Measurements from ENCODE around the gene BAK1. TPM values are rescaled to one million over a fixed set of nuclear protein-coding genes. Genes with fewer than 3 reads are reported as not detected.
"Not testable (repeated sequence)": the region's sequence is repeated elsewhere in the genome, so short reads cannot be mapped to it uniquely, and the experiment has no call there.

BAK1 gene
- total RNA-seq, 1 donor from 2014 or later = 23.1 TPM

- intact Hi-C loops (cut with micrococcal nuclease) = no loop called here
- DNase-seq (no peak), ATAC-seq (peak; percentile 64)
Measured at GRCh38 chr6:33610067-33610466, 30.0 kb upstream of the BAK1 start.

- ATAC-seq = peak; percentile 78
- peak; percentile 69 for DNase-seq
- intact Hi-C loops (cut with micrococcal nuclease) = no loop called here
Measured at GRCh38 chr6:33609528-33609927, 29.5 kb upstream of the BAK1 start.

GRCh38 chr6:33609019-33609418, 28.9 kb upstream of the BAK1 start:
- DNase-seq (no peak), ATAC-seq (no peak)
- intact Hi-C loops (cut with micrococcal nuclease) = no loop called here

DNA sequence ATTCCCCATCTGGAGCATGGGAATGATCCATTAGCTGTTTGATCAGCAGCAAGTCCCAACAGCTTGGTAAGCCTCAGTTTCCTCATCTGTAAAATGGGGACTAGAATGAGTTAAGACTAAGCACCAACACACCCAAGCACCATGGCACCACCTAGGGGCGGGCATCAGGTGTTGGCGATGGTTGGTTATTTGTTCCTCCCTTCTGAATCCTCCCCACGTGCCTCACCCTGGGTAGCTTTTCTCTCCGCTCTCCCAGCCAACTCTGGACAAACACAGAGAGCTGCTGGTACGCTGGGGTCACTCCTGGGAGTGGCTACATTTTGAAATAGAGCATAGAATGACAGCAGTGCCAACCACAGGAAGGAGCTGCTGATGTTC, 27.7 kb upstream of the BAK1 start:
- intact Hi-C loops (cut with micrococcal nuclease) = no loop called here
- no peak for ATAC-seq
- DNase-seq = no peak

DNA sequence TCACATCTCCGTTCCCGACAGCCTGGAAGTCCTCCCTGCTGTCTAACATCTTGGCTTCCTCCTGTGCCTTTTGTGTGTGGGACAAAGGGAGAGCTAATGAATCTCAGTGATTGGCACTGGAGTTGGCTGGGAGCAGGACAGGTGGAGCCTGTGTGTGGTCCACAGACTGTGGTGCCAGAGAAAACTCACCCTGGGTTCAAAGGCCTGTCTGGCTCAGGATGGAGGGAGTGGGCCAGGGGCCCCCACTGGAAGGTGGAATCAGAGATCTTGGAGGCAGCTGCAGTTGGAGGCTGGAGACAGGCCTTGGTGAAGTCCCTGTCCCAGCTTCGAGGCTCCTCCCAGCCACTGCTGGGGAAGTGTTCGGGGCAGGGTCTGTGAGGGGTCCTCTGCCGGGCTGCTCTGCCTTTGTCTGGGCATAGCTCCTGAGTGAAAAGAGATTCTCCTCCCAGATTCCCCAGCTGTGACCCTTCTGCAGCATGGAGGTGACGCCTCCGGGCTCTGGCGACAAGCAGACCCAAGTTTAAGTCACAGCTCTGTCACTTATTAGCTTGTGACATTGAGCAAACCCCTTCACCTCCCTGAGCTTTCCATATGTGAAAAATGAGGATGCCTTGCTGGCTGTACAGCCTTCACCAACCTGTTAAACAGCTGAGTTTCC, 27.2 kb upstream of the BAK1 start:
- intact Hi-C loops (cut with micrococcal nuclease) = no loop called here
- ATAC-seq (no peak), DNase-seq (no peak)

DNA sequence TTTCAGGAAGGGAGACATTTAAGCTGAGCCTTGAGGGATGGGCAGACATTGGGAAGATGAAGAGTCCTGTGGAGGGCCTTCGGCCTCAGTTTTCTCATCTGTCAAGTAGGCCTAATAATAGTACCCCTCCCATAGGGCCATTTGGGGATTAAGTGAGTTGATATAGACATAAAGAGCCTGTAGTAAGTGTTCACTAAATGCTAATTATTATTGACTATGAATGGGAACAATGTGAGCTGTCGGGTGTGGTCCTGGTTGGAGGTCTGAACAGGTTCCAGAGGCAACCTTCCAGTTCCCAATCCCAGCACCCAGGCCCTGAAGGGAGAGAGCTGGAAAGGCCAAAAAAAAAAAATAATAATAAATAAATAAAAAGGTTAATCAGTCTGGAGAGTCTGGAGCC, 26.6 kb upstream of the BAK1 start:
- ATAC-seq = no peak
- intact Hi-C loops (cut with micrococcal nuclease) = no loop called here
- DNase-seq = no peak

DNA sequence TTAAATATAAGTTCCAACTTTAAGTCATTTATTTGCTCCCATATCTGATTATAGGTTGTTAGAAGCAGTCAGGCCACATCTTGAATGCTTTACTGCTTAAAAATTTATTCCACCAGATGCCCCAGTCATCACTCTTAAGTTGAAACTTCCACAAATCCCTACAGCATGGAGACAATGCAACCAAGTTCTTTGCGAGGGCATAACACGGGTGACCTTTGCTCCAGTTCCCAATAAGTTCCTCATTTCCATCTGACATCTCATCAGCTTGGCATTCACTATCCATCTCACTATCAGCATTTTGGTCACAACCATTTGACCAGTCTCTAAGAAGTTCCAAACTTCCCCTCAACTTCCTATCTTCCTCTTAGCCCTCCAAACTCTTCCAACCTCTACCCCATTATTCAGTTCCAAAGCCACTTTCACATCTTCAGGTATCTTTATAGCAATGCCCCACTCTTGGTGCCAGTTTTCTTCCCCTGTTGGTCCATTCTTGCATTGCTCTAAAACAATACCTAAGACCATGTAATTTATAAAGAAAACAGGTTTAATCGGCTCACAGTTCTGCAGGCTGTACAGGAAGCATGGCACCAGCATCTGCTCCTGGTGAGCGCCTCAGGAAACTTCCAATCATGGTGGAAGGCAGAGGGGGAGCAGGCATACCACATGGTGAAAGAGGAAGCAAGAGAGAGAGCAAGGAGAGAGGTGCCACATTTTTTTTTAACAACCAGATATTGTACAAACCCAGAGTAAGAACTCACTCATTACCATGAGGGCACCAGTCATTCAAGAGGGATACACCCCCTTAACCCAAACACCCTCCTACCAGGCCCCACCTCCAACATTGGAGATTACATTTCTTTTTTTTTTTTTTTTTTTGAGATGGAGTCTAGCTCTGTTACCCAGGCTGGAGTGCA, 25.1 kb upstream of the BAK1 start:
- DNase-seq (no peak), ATAC-seq (no peak)
- intact Hi-C loops (cut with micrococcal nuclease) = no loop called here

- DNase-seq (peak; percentile 54), ATAC-seq (peak; percentile 42)
- intact Hi-C loops (cut with micrococcal nuclease) = no loop called here
Measured at GRCh38 chr6:33602180-33602579, 22.1 kb upstream of the BAK1 start.

GRCh38 chr6:33600761-33601160, 20.7 kb upstream of the BAK1 start:
- intact Hi-C loops (cut with micrococcal nuclease) = no loop called here
- DNase-seq (no peak), ATAC-seq (no peak)

- DNase-seq (no peak), ATAC-seq (peak; percentile 15)
- intact Hi-C loops (cut with micrococcal nuclease) = no loop called here
Measured at GRCh38 chr6:33599413-33599938, 19.4 kb upstream of the BAK1 start.

DNA sequence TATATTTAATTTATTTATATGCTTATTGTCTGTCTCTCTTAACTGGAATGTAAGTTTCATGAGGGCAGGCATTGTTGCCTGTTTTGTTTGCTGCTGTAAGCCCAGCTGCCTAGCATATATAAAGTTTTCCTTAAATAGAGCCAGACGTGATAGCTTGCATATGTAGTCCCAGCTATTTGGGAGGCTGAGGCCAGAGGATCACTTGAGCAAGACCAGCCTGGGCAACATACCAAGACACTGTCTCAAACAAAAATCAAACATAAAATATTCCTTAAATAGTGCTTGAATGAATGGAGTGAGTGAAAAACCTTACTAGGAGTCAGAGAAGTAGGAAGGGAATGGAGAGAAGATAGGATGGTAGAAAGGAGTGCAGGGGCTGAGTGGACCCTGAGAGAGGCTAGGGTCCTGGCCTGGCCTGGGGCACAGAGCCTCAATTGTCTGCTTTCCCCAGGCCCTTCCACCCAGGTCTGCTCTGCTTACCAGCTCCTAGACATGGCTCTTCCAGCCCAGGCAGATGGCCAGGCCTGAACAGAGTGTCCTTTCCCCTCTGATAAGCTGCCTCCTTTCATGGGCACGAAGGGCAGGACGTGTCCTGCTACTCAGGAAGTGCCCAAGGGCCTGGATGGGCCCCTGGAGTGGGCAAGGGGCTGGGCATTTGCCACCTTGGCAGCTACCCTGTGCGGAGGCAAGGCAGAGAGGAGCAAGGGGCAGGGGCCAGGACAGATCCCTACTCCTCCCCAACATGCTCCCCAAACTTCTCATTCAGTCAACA, 17.7 kb upstream of the BAK1 start:
- DNase-seq (peak; percentile 86), ATAC-seq (peak; percentile 95)
- intact Hi-C loops (cut with micrococcal nuclease) = no loop called here

DNA sequence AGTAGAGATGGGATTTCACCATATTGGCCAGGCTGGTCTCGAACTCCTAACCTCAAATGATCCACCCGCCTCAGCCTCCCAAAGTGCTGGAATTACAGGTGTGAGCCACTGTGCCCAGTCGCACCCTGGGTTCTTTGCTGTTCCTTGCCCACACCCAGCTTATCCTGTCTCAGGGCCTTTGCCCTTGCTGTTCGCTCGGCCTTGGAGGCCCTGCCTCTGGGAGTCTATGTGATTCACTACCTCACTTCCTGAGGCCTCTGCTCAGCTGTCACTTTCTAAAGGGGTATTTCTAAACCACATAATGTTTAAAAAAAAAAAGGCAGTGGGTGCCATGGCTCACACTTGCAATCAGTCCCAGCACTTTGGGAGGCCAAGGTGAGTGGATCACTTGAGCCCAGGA, 16.8 kb upstream of the BAK1 start:
- DNase-seq; ATAC-seq; intact Hi-C loops (cut with micrococcal nuclease): not testable (repeated sequence)

- no peak for DNase-seq
- no peak for ATAC-seq
- intact Hi-C loops (cut with micrococcal nuclease) = no loop called here
Measured at GRCh38 chr6:33595001-33595846, 15.1 kb upstream of the BAK1 start.

GRCh38 chr6:33593414-33593727, 13.3 kb upstream of the BAK1 start:
- intact Hi-C loops (cut with micrococcal nuclease) = loop anchor here (5.0 kb wide), 1 partner anchor 39 kb away; no protein-coding TSS in a partner anchor
- ATAC-seq (no peak), DNase-seq (no peak)

DNA sequence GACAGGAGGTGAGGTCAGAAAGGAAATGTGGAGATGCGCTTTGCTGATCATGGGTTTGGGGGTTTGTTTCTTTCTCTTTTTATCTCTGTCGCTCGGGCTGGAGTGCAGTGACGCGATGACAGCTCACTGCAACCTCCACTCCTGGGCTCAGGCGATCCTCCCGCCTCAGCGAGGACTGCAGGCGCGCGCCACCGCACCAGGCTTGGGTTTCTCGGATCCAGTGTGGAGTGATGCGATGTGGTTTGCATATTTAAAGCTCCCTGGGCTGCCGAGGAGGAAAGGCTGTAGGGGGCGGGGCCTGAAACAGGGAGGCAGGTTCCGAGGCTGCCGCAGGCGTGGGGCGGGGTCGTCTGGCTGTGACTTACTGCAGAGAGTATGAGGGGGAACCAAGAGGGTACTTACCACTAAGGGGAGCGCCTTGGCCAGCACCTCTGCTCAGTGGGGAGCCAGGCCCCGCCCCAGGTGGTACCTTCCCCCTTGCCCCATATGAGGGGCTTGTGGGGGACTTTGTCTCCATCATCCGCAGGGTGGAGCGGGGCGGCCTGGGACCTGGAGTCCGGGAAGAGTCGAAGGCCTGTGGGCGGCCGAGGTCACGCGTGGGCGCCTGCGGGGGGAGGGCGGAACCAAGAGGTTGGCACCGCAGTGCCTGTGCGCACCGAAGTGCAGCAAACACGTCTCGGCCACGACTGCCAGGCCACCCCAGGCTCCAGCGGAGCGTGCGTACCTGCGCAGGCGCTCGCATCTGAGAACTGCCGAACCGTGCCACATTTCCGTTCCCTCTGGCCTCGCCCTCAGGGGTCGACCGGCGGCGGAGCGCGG, 12.7 kb upstream of the BAK1 start:
- no peak for ATAC-seq
- no peak for DNase-seq
- intact Hi-C loops (cut with micrococcal nuclease) = loop anchor here (5.0 kb wide), 1 partner anchor 39 kb away; no protein-coding TSS in a partner anchor

- intact Hi-C loops (cut with micrococcal nuclease) = loop anchor here (5.0 kb wide), 1 partner anchor 40 kb away; no protein-coding TSS in a partner anchor
- no peak for DNase-seq
- no peak for ATAC-seq
Measured at GRCh38 chr6:33592280-33592594, 12.2 kb upstream of the BAK1 start.

DNA sequence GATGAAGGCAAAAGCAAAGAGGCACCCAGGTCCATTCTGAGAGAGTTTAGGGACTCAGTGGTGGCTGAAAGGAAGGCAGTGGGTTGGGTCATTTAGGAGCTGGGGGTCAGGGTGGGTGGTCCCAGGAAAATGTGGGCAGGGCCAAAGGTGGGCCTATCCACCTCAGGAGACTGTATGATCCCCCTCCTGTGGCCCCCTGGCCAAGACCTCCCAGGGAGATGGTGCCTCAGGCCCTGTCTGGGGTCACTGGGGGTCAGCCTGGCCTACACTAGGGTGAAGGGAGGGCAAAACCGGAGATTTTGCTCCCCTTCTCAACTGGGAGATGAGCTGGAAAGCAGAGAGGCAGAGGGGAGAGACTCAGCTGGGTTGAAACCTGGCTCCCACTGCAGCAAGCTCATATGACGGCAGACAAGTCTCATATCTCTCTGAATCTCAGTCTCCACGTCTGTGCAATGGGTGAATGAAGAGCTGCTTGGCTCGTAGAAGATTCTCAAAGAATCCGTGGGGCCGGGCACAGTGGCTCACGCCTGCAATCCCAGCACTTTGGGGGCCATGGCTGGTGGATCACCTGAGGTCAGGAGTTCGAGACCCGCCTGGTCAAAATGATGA, 11.5 kb upstream of the BAK1 start:
- intact Hi-C loops (cut with micrococcal nuclease) = loop anchor here (5.0 kb wide), 1 partner anchor 41 kb away; no protein-coding TSS in a partner anchor
- no peak for DNase-seq
- ATAC-seq = no peak

Measured in left ventricle myocardium superior (tissue), 1 donor.